NCI-H2029 (cell line): ENCODE results near the gene OPCML.

Experiments
- DNase-seq: peaks from one replicate; lab custom pipeline; 2025; lab: John Stamatoyannopoulos, UW

The OPCML gene

DNA sequence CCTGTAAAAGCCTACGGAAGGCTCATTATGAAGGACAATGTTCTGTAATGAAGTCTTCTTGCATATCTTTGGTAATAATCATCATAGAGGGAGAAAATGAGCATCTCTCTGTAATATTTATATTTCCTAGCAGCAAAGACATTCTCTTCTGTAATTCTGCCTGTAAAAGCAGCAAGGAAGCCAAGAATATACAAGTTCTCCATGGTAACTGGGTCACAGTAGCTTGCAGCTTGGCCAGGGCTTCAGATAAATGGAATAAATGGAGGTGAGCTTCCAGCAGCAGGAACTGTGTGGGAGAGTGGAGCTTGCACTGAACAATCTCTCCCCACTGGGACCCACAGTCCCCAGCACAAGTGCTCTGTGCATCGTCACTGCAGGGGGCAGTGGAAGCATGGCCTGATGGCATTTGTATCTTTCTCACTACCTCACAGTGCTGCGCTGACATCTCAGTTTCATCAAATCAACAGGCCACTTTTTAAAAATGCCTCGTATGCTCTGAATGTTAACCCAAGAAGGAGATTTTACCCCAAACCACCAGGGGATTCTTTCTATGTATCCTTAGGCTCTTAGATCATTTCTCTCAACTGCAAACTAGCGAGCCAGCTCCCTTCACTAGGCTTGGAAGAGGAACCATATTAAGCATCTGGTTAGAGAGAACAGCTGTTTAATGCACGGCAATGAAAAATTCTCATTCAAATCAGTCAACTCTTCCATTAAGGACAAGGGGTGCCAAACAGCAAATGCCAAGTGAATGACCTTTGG lies 1059.7 kb downstream of the OPCML start:
- DNase-seq: no peak

- DNase-seq: no peak
Observed at GRCh38 chr11:132471466-132471865, 1060.8 kb downstream of the OPCML start.

GRCh38 chr11:132466983-132467382 lies 1065.3 kb downstream of the OPCML start:
- DNase-seq: no peak

DNA sequence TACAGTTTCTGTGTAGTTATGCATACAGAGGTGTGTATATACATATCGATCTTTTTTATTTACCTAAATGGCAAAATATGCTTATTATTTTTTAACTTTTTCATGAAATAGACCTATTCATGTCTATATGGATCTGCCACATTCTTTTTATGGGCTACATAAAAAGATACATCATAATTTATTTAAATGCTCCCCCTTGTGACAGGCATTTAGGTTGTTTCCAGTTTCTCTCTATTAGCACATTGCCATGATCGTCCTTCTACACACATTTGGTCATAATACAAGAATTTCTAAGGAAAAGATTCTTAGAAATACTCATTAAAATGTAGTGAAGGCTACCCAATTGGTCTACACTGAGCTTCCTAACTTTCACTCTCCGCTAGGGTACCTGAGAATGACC lies 1067.4 kb downstream of the OPCML start:
- no peak for DNase-seq

GRCh38 chr11:132464003-132464342 lies 1068.3 kb downstream of the OPCML start:
- DNase-seq: no peak

GRCh38 chr11:132463295-132464002 lies 1068.9 kb downstream of the OPCML start:
- no peak for DNase-seq

GRCh38 chr11:132459736-132460135 lies 1072.6 kb downstream of the OPCML start:
- DNase-seq: no peak

DNA sequence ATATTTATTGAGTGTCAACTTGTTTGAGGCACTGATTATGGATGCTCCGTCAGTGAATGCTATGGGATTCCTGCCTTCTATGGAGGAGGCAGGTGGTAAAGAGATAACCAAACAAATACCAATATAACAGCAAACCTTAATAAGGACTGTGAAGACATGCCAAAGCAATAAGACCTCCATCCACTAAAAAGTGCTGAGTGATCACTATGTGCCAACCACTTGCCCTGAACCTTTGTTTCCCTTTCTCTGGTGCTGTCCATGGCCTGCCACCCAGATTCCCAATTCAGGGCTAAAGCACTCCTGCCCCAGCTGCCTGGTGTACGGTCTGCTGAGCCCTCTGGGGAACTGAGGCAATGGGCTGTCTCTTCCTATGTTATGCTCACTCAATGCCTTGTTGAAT lies 1074.9 kb downstream of the OPCML start:
- no peak for DNase-seq

DNA sequence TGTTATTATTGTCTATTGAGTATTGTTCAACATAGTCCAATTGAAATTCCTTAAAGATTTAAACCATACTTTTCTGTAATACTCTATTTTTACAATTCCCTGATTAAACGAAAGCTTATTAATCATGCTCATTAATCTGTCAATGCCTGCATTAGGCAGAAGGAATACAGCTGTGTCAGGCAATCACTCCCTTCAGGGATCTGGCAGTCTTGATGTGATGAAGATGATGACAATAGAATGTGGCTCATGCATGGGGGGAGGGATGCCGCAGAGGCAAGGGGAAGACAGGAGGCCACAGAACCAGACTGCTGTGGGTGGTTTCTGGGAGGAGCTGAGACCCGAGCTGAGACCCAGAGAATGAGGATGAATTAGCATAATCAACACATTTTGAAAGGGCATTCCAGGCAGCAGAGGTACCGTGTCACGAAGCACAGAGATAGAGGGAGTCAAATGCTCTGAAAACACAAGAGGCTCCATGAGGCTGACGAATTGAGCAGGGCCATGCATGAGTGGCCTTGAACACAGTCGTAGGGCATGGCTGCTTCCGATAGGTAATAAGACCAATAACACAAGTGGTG lies 1075.5 kb downstream of the OPCML start:
- no peak for DNase-seq

GRCh38 chr11:132455044-132455443 lies 1077.3 kb downstream of the OPCML start:
- no peak for DNase-seq

- DNase-seq: no peak
Observed at GRCh38 chr11:132453406-132453805, 1078.9 kb downstream of the OPCML start.

DNA sequence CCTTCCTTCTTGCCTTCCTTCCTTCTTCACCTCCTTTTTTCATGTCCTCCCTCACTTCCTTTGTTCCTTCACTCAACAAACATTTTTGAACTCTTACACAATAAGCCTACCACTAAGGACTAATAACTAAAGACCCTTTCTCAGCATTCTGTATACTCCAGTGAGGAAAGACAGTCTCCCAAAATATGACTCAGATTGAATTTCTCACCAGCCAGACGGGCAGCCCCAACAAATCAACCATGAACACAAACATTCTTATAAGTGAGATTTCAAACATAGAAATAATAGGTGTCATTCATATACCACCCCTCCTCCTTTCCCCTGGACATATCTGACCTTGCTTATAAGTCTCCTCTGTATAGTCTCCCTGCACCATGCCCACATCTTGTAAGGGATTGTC lies 1079.7 kb downstream of the OPCML start:
- DNase-seq: no peak

DNA sequence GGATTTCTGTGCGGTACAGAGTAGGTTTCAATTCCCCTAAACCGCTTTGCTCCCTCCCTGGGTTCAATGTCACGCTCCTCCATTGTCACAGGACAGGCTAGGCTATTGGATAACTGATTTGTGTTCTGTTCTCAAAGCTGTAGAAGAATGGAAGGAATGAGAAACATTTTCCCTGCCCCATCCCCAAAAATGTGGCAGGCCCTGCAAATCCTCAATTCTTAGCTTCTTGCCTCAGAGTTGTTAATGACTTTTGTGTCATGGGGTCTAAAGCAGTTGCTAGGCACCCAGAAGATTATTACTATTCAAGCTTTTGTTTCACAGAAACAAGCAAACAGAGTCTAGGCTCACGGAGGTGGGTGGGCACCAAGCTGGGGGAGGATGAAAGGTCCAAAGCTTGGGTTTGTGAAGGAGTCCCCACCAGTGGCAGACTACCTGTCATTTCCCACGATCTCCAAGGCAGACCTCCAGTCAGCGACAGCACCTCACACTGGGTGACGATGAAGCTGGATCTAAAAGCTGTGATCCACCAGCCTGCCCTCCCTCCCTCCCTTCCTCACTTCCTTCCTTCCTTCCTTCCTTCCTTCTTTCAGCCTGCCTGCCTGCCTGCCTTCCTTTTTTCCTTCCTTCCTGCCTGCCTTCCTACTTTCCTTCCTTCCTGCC lies 1080.2 kb downstream of the OPCML start:
- no peak for DNase-seq

DNA sequence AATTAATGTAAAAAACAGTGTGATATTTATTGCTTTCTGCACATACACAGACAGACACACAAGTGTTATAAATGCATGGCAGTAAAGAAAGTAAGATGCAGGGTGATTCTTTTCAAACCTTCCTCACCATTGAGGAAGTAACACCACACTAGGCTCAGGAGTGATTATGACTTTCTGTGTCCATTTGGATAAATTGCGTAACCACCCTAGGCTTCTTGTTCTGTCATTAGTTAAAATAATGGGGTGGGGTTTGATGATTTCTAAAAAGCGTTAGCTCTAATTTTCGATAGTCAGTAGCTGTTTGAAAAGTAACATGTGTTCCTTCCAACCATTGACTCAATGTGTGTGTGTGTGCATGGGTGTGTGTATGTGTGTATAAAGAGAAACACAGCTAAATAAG lies 1081.7 kb downstream of the OPCML start:
- no peak for DNase-seq

GRCh38 chr11:132448334-132448995 lies 1083.8 kb downstream of the OPCML start:
- DNase-seq: no peak

DNA sequence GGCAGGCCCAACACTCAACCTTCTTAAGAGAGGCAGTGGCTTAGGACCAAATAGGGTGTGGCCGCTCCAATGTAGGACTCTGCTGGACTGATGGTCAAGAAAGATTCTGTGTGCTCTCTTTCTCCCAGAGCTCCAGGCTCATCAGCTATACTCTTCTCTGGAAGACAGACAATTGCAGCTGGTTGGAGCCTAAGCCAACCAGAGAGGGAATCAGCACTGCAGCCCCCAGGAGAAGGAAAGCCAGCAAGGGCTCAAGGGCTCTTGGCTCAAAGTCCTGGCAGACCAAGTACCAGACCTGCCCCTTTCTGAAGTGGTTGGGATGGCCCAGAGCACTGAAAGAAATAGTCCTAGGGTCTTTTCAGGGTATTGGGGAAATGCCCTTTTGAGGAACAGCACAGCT lies 1084.5 kb downstream of the OPCML start:
- DNase-seq: no peak

DNA sequence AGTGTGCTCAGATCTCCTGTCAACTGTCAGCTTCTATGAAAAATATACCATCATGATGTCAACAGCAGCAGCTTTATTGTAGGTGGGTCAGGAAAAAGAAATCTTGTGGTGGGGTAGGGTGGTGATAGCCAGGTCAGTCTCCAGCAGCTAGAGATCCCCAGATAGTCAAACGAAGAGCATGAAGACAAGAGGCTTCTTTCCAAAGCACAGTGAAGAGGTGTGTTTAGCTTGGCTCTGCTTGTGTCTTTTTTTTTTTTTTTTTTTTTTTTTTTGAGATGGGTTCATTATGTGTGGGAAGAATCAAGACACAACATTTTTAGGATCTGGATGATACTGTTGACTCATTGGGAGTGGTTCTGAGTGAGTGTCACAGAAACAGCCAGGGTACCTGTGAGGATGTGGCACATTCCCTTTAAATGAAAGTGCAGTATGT lies 1086.4 kb downstream of the OPCML start:
- no peak for DNase-seq

DNA sequence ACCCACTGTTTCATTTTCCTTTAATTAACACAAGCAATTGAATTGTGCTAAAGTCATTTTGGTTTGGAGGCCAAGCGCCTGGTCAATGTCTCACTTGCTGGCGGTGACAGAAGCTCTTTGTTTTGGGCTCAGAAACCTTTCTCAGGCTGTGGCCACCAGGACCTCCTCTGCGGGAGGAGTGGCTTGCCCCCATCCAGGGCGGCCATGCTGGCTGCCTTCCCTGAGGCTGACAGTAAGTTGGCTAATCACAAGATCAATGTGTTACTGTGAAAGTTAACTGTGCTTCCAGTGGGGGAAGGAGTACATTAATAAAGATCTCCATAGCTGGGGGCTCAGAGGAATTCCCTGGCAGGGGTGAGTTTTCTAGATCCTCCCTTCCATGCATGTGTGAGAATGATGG lies 1087.4 kb downstream of the OPCML start:
- no peak for DNase-seq

- no peak for DNase-seq
Observed at GRCh38 chr11:132439711-132440255, 1092.5 kb downstream of the OPCML start.

DNA sequence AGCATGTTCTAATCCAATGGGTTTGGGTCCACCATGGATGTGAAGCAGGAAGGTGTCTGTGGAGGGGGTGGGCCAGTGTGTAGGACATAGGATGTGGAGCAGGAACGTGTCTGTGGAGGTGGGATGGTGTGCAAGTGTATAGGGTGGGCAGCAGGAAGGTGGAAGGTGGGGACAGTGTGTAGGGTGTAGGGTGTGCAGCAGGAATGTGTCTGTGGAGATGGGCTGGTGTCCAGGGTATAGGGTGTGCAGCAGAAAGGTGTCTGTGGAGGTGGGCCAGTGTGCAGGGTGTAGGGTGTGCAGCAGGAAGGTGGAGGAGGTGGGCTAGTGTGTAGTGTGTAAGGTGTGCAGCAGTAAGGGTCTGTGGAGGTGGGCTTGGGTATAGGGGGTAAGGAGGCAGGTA lies 1093.9 kb downstream of the OPCML start:
- DNase-seq: no peak

DNA sequence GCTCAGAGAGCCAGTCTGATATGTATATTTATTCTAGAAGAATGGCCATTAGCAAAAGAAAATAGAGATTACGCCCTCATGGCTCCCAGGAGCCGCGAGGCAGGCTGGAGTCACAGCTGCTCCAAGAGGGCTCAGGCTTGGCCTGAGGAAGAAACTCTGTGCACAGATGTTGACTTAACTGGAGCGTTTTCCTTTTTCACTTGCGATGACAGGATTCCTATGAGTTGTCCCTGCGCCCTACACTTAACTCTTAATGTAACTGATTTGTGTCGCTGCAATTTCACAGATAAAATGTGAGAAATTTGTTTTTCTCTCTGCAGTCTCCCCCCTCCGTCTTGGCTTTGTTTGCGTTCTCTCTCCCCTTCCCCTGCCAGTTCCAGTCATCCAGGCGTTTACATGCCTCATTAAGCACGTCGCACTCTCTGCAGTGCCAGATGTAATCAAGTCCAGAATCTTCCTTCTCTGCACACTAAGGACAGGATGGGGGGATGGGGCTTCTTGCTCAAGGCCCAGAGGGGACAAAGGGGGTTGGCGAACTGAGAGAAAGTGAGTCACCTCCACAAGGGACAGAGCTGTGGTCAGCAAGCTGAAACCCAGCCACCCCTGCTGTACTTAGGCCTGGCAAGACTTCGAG lies 1101.8 kb downstream of the OPCML start:
- no peak for DNase-seq

GRCh38 chr11:132429685-132430084 lies 1102.6 kb downstream of the OPCML start:
- no peak for DNase-seq
